CD4-positive, alpha-beta T cell (primary cell): ENCODE data around the gene ZNF689. TPM values are rescaled to one million over a fixed set of nuclear protein-coding genes. Genes with fewer than 3 reads are reported as not detected.
A peak's percentile ranks its signal among the peaks of the same experiment; 100 is the strongest.
"Not testable (repeated sequence)": the region's sequence is repeated elsewhere in the genome, so short reads cannot be mapped to it uniquely, and the experiment has no call there.

ENCODE experiments used
- ATAC-seq: fragments of 200-7000 bp; cut with Tn5 transposase; one replicate; pipeline ENCODE4 v1.10.0; 2022; ENCODE audit warnings: mild to moderate bottlenecking; ENCODE audit not compliant: poor library complexity
- CTCF ChIA-PET: fragments of 350-600 bp; sonication (Branson Sonifier 250); formaldehyde crosslinking; loops from one replicate; lab custom pipeline; 2021; ENCODE audit warnings: antibody characterized with exemption, inconsistent platforms; lab: Charles Lee
- POLR2A ChIA-PET: fragments of 350-600 bp; sonication (Branson Sonifier 250); formaldehyde crosslinking; loops from one replicate; lab custom pipeline; 2021; ENCODE audit warnings: antibody characterized with exemption, inconsistent platforms; lab: Charles Lee
- DNase-seq, 14 experiments: peaks; one replicate each; pipeline ENCODE4 v3.0.0-alpha.2; 2013 to 2020; ENCODE audit warnings: mixed read lengths in 2 of 14
- H3K27ac ChIP-seq, 2 donors: one replicate each; pipeline versions ENCODE4 v1.5.1 to v1.7.0; 2013; ENCODE audit warnings: low read length in 2 of 2, low read depth in 1 of 2, mild to moderate bottlenecking in 1 of 2
- H3K27me3 ChIP-seq, 2 experiments: 1 replicate in 1 of 2; 2 replicates in 1 of 2; pipeline versions ENCODE4 v1.6.1 to v1.7.0; 2013; ENCODE audit warnings: low read length in 2 of 2, control low read depth in 1 of 2, mild to moderate bottlenecking in 1 of 2, moderate library complexity in 1 of 2; ENCODE audit not compliant: insufficient read depth in 2 of 2, control insufficient read depth in 1 of 2
- H3K36me3 ChIP-seq: one replicate; pipeline ENCODE4 v1.6.1; 2013; ENCODE audit warnings: low read length, control low read depth; ENCODE audit not compliant: insufficient read depth
- H3K4me1 ChIP-seq: one replicate; pipeline ENCODE4 v1.6.1; 2013; ENCODE audit warnings: low read length, control low read depth; ENCODE audit not compliant: insufficient read depth
- H3K4me3 ChIP-seq: one replicate; pipeline ENCODE4 v1.5.1; 2013; ENCODE audit warnings: mild to moderate bottlenecking, low read length, moderate library complexity
- H3K9me3 ChIP-seq, 2 experiments: 1 replicate in 1 of 2; 2 replicates in 1 of 2; pipeline versions ENCODE4 v1.6.1 to v1.7.0; 2013; ENCODE audit warnings: low read length in 2 of 2, mild to moderate bottlenecking in 2 of 2, control low read depth in 1 of 2, moderate library complexity in 1 of 2; ENCODE audit not compliant: control insufficient read depth in 1 of 2, insufficient read depth in 1 of 2
- H3K27ac Mint-ChIP-seq: one replicate; pipeline ENCODE4 v1.8.0; 2020; ENCODE audit warnings: mixed read lengths
- H3K27me3 Mint-ChIP-seq: one replicate; pipeline ENCODE4 v1.8.0; 2021; ENCODE audit warnings: mixed read lengths
- H3K36me3 Mint-ChIP-seq: one replicate; pipeline ENCODE4 v1.8.0; 2021; ENCODE audit warnings: low read depth, mixed read lengths
- H3K4me1 Mint-ChIP-seq: one replicate; pipeline ENCODE4 v1.8.0; 2021; ENCODE audit warnings: low read depth, mixed read lengths
- H3K4me3 Mint-ChIP-seq: one replicate; pipeline ENCODE4 v1.8.0; 2020; ENCODE audit warnings: mild to moderate bottlenecking, mixed read lengths
- H3K9me3 Mint-ChIP-seq: one replicate; pipeline ENCODE4 v1.8.0; 2020; ENCODE audit warnings: mixed read lengths
- CTCF ChIP-seq: fragments of 200-600 bp; IDR thresholded peaks from one replicate; pipeline ENCODE4 v1.8.0; 2022; ENCODE audit warnings: antibody characterized with exemption, mild to moderate bottlenecking
- intact Hi-C, 2 experiments: fragments of 100-400 bp; cut with DNase I in 1 of 2; cut with micrococcal nuclease in 1 of 2; formaldehyde crosslinking; loops; one replicate each; pipeline versions ENCODE4 v1.15.1 to v1.9.0; 2023 to 2025; cut with DNase I, micrococcal nuclease
- total RNA-seq, 174 experiments: library from RNA in 2 of 174; stranded (reverse) in 2 of 174; gene quantifications; one replicate each; pipeline ENCODE4 v1.2.3 and lab custom pipeline; 2021 to 2026

The ZNF689 gene
- total RNA-seq, 2 experiments from 2014 or later: 15.3 to 15.7 TPM

GRCh38 chr16:30641378-30641982 lies 31.3 kb upstream of the ZNF689 start:
- no peaks in the 10 kb centered on the region for H3K27me3 Mint-ChIP-seq
- Histone ChIP-seq H3K4me1 (no peaks in the 10 kb centered on the region), H3K36me3 (no peaks in the 10 kb centered on the region), H3K4me3 (no peak overlapping the region), H3K27me3 (no peaks in the 10 kb centered on the region), H3K27ac (no peak overlapping the region), H3K9me3 (no peaks in the 10 kb centered on the region)
- no peaks in the 10 kb centered on the region for H3K4me1 Mint-ChIP-seq
- no peaks in the 10 kb centered on the region for H3K36me3 Mint-ChIP-seq
- ChIA-PET POLR2A (interaction anchor here (1.3 kb wide), 1 partner anchor 9 kb away, joined by 3 read pairs; no protein-coding TSS in a partner anchor), CTCF (interaction anchor here (0.9 kb wide), 1 partner anchor 9 kb away, joined by 3 read pairs; no protein-coding TSS in a partner anchor)
- no peak for TF ChIP-seq CTCF
- DNase-seq: no peak
- H3K4me3 Mint-ChIP-seq: no peak overlapping the region
- H3K9me3 Mint-ChIP-seq: no peaks in the 10 kb centered on the region
- no peak for ATAC-seq
- H3K27ac Mint-ChIP-seq: no peak overlapping the region
- intact Hi-C loops: no loop called here

GRCh38 chr16:30637944-30638343 lies 27.8 kb upstream of the ZNF689 start:
- Mint-ChIP-seq H3K4me3 (peak overlapping the region; percentile 48), H3K36me3 (peaks cover 4% of the 10 kb centered on the region), H3K27ac (no peak overlapping the region), H3K9me3 (no peaks in the 10 kb centered on the region), H3K4me1 (peaks cover 17% of the 10 kb centered on the region), H3K27me3 (no peaks in the 10 kb centered on the region)
- H3K4me3 ChIP-seq: no peak overlapping the region
- ChIA-PET POLR2A (interaction anchor here (1.4 kb wide), 1 partner anchor 20 kb away, joined by 4 read pairs; the partner anchor contains the start of gene FBRS), CTCF (interaction anchor here (0.6 to 1.5 kb wide), 4 partner anchors 9 to 511 kb away, joined by 3 to 7 read pairs (median 4); partner anchors contain the start of genes PRR14 and ZNF689)
- DNase-seq (peak in 4 of 14 experiments; percentile 19 to 75 (median 63)), ATAC-seq (peak; percentile 17)
- TF ChIP-seq CTCF: peak; percentile 24
- H3K27me3 ChIP-seq: no peaks in the 10 kb centered on the region
- no peak overlapping the region for H3K27ac ChIP-seq
- peaks cover 19% of the 10 kb centered on the region for H3K4me1 ChIP-seq
- intact Hi-C loops: loop anchor here (5.0 to 10.0 kb wide), 3 partner anchors 66 to 593 kb away; partner anchors contain the start of genes ALDOA (in 1 of the 2) and ZNF688 (in 1 of the 2)
- H3K36me3 ChIP-seq: no peaks in the 10 kb centered on the region
- H3K9me3 ChIP-seq: no peaks in the 10 kb centered on the region

- H3K27ac Mint-ChIP-seq, H3K4me3 ChIP-seq, ATAC-seq, DNase-seq, H3K36me3 ChIP-seq, H3K9me3 Mint-ChIP-seq, H3K27ac ChIP-seq, H3K27me3 Mint-ChIP-seq, H3K27me3 ChIP-seq, H3K9me3 ChIP-seq, H3K4me3 Mint-ChIP-seq, H3K36me3 Mint-ChIP-seq: not testable (repeated sequence)
- ChIA-PET CTCF (interaction anchor here (1.0 to 1.5 kb wide), 2 partner anchors 8 to 57 kb away, joined by 3 to 7 read pairs; no protein-coding TSS in a partner anchor), POLR2A (interaction anchor here (0.6 to 1.4 kb wide), 3 partner anchors 21 to 152 kb away, joined by 3 to 4 read pairs (median 3); partner anchors contain the start of genes FBRS and ZNF689)
- peaks cover 17% of the 10 kb centered on the region for H3K4me1 Mint-ChIP-seq
- intact Hi-C loops: loop anchor here (5.0 to 10.0 kb wide), 3 partner anchors 65 to 592 kb away; partner anchors contain the start of genes ALDOA (in 1 of the 2) and ZNF688 (in 1 of the 2)
- H3K4me1 ChIP-seq: peaks cover 19% of the 10 kb centered on the region
These were observed 26.9 kb upstream of the ZNF689 start for GRCh38 chr16:30637139-30637538.
